B cell (primary cell): ENCODE measurements around the gene MT1G. TPM values are rescaled to one million over a fixed set of nuclear protein-coding genes. Genes with fewer than 3 reads are reported as not detected.

Experiments
- ATAC-seq: fragments of 200-7000 bp; cut with Tn5 transposase; one replicate; pipeline ENCODE4 v1.10.0; 2021; ENCODE audit warnings: low read depth, mild to moderate bottlenecking, moderate number of reproducible peaks, moderate library complexity
- CTCF ChIA-PET: fragments of 350-600 bp; sonication (Branson Sonifier 250); formaldehyde crosslinking; loops from one replicate; lab custom pipeline; 2021; ENCODE audit warnings: antibody characterized with exemption, inconsistent platforms; lab: Charles Lee
- POLR2A ChIA-PET: fragments of 350-600 bp; sonication (Branson Sonifier 250); formaldehyde crosslinking; loops from one replicate; lab custom pipeline; 2021; ENCODE audit warnings: antibody characterized with exemption; lab: Charles Lee
- DNase-seq: peaks from one replicate; pipeline ENCODE4 v3.0.0; 2013
- H2AFZ ChIP-seq: 2 replicates; pipeline ENCODE4 v1.6.1; 2012; ENCODE audit warnings: mild to moderate bottlenecking, low read depth, low read length; ENCODE audit not compliant: insufficient read depth, poor library complexity, severe bottlenecking
- H3K27ac ChIP-seq, 2 donors: 1 replicate in 1 of 2; 2 replicates in 1 of 2; pipeline ENCODE4 v1.5.1; 2012 to 2013; ENCODE audit warnings: low read length in 2 of 2, mild to moderate bottlenecking in 2 of 2, moderate library complexity in 1 of 2
- H3K27me3 ChIP-seq, 4 experiments: fragments of 200-600 bp in 1 of 4; sonication (generic) in 1 of 4; replicated peaks in 1 of 4; 1 replicate in 2 of 4; 2 replicates in 2 of 4; pipeline versions ENCODE4 v1.6.1 to v1.7.0; 2013 to 2016; ENCODE audit warnings: low read length in 3 of 4, mild to moderate bottlenecking in 2 of 4, mixed read lengths in 1 of 4, moderate library complexity in 1 of 4; ENCODE audit not compliant: insufficient read depth in 4 of 4, control insufficient read depth in 3 of 4; ENCODE audit errors: control extremely low read depth in 1 of 4
- H3K36me3 ChIP-seq, 2 experiments: replicated peaks in 1 of 2; 1 replicate in 1 of 2; 2 replicates in 1 of 2; pipeline versions ENCODE4 v1.6.1 to v1.7.1; 2013; ENCODE audit warnings: low read length in 1 of 2; ENCODE audit not compliant: insufficient read depth in 2 of 2, control insufficient read depth in 1 of 2; ENCODE audit errors: control extremely low read depth in 1 of 2, extremely low read depth in 1 of 2
- H3K4me1 ChIP-seq, 2 donors: fragments of 200-600 bp in 1 of 2; sonication (generic) in 1 of 2; 1 replicate in 1 of 2; 2 replicates in 1 of 2; pipeline versions ENCODE4 v1.5.1 to v1.6.1; 2013 to 2017; ENCODE audit warnings: low read length in 2 of 2; ENCODE audit not compliant: control insufficient read depth in 2 of 2, insufficient read depth in 2 of 2
- H3K4me2 ChIP-seq: replicated peaks from 2 replicates; pipeline ENCODE3; 2012; ENCODE audit warnings: mild to moderate bottlenecking, low read depth, low read length; ENCODE audit not compliant: poor library complexity, severe bottlenecking
- H3K4me3 ChIP-seq, 5 experiments: fragments of 200-600 bp in 1 of 5; sonication (generic) in 1 of 5; 1 replicate in 3 of 5; 2 replicates in 2 of 5; pipeline versions ENCODE4 v1.5.1 to v1.7.0; 2011 to 2016; ENCODE audit warnings: low read length in 4 of 5, mild to moderate bottlenecking in 4 of 5, low read depth in 2 of 5, control low read depth in 1 of 5, moderate library complexity in 1 of 5; ENCODE audit not compliant: insufficient read depth in 1 of 5; ENCODE audit errors: control extremely low read depth in 1 of 5, extremely low read depth in 1 of 5
- H3K79me2 ChIP-seq: fragments of 200-600 bp; sonication (generic); one replicate; pipeline ENCODE4 v1.6.0; 2016; ENCODE audit warnings: low read length; ENCODE audit not compliant: control insufficient read depth, insufficient read depth
- H3K9ac ChIP-seq: fragments of 200-600 bp; sonication (generic); 2 replicates; pipeline ENCODE4 v1.6.1; 2017; ENCODE audit warnings: mild to moderate bottlenecking, low read length, moderate library complexity
- H3K9me3 ChIP-seq, 3 donors: one replicate each; pipeline versions ENCODE4 v1.6.1 to v1.7.1; 2013; ENCODE audit warnings: low read length in 2 of 3; ENCODE audit not compliant: control insufficient read depth in 2 of 3, insufficient read depth in 1 of 3; ENCODE audit errors: control extremely low read depth in 1 of 3
- H4K20me1 ChIP-seq: 2 replicates; pipeline ENCODE4 v1.6.0; 2012; ENCODE audit warnings: mild to moderate bottlenecking, low read length; ENCODE audit not compliant: insufficient read depth, control insufficient read depth, poor library complexity, severe bottlenecking
- H3K27ac Mint-ChIP-seq: one replicate; pipeline ENCODE4 v1.8.0; 2021; ENCODE audit warnings: mixed read lengths
- H3K27me3 Mint-ChIP-seq: one replicate; pipeline ENCODE4 v1.8.0; 2021; ENCODE audit warnings: mixed read lengths
- H3K4me1 Mint-ChIP-seq: one replicate; pipeline ENCODE4 v1.8.0; 2021; ENCODE audit warnings: mixed read lengths
- H3K4me3 Mint-ChIP-seq: one replicate; pipeline ENCODE4 v1.8.0; 2021; ENCODE audit warnings: mixed read lengths
- H3K9me3 Mint-ChIP-seq: one replicate; pipeline ENCODE4 v1.8.0; 2022; ENCODE audit warnings: mixed read lengths; ENCODE audit not compliant: insufficient read depth
- EZH2 ChIP-seq: IDR thresholded peaks from 2 replicates; pipeline ENCODE4 v1.6.1; 2012; ENCODE audit warnings: borderline replicate concordance, low read depth, mild to moderate bottlenecking, moderate library complexity, low read length; ENCODE audit not compliant: insufficient read depth, poor library complexity, severe bottlenecking
- WGBS: methylation state at CpG from one replicate; pipeline ENCODE4 v1.1.5; 2013; ENCODE audit warnings: missing lambda C conversion rate; ENCODE audit not compliant: insufficient coverage; 5-methylcytosine and 5-hydroxymethylcytosine counted together
- intact Hi-C: fragments of 100-400 bp; cut with micrococcal nuclease; formaldehyde crosslinking; loops from one replicate; pipeline ENCODE4 v1.10.0; 2022
- polyA plus RNA-seq: library from polyadenylated mRNA; depleted of rRNA; stranded (reverse); fragments of >200 nt; gene quantifications from 2 replicates; pipeline ENCODE4 v1.2.3, GENCODE V29; 2012
- total RNA-seq, 2 donors: library from RNA; stranded (reverse); fragments of 120-200 nt in 1 of 2; gene quantifications; 1 replicate in 1 of 2; 2 replicates in 1 of 2; pipeline versions ENCODE4 v1.2.3 to v1.2.4, GENCODE V29; 2013 to 2022
- TF ChIP-seq, protein P1 (sequence below): fragments of 200-600 bp; IDR thresholded peaks from one replicate; pipeline ENCODE4 v1.8.0; 2022; ENCODE audit warnings: antibody characterized with exemption, mild to moderate bottlenecking

The MT1G gene
- total and polyA plus RNA-seq, 2 donors (not counting 1 experiment from before 2014, with no cell fraction given): not detected

DNA sequence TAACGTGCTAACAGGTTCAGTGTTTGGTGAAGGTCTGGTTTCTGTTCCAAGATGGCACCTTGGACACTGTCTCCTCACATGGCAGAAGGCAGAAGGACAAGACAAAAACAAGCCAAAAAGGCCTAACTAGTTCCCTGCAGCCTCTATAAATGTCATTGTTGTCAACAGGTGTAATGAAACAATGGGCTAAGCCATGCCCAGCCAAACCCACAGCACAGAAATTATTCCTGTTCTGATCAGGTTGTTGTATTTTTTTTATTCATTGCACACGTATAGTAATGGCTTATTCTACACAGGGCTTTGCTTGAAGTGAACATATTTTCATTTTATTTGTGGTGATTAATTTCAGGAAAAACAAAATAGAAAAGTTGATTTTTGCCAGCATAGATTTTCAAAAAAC lies 45.9 kb upstream of the MT1G start:
- no peaks in the 10 kb centered on the region for H3K36me3 ChIP-seq
- Mint-ChIP-seq H3K27me3 (peaks cover 4% of the 10 kb centered on the region), H3K4me1 (no peaks in the 10 kb centered on the region), H3K27ac (no peak overlapping the region), H3K9me3 (no peaks in the 10 kb centered on the region), H3K4me3 (no peak overlapping the region)
- intact Hi-C loops: no loop called here
- H4K20me1 ChIP-seq: no peaks in the 10 kb centered on the region
- DNase-seq: no peak
- 100% methylated on average over 1 of the region's 2 CpGs for WGBS
- no peak for ATAC-seq
- H3K4me3 ChIP-seq: no peak overlapping the region
- H3K27ac ChIP-seq: no peak overlapping the region
- no peaks in the 10 kb centered on the region for H3K4me1 ChIP-seq
- H2AFZ ChIP-seq: no peak overlapping the region
- H3K9ac ChIP-seq: no peak overlapping the region
- no peak overlapping the region for H3K4me2 ChIP-seq
- no peaks in the 10 kb centered on the region for H3K79me2 ChIP-seq
- no peaks in the 10 kb centered on the region for H3K9me3 ChIP-seq
- TF ChIP-seq, protein P1, sequence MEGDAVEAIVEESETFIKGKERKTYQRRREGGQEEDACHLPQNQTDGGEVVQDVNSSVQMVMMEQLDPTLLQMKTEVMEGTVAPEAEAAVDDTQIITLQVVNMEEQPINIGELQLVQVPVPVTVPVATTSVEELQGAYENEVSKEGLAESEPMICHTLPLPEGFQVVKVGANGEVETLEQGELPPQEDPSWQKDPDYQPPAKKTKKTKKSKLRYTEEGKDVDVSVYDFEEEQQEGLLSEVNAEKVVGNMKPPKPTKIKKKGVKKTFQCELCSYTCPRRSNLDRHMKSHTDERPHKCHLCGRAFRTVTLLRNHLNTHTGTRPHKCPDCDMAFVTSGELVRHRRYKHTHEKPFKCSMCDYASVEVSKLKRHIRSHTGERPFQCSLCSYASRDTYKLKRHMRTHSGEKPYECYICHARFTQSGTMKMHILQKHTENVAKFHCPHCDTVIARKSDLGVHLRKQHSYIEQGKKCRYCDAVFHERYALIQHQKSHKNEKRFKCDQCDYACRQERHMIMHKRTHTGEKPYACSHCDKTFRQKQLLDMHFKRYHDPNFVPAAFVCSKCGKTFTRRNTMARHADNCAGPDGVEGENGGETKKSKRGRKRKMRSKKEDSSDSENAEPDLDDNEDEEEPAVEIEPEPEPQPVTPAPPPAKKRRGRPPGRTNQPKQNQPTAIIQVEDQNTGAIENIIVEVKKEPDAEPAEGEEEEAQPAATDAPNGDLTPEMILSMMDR: no peak
- TF ChIP-seq EZH2: no peak
- POLR2A ChIA-PET: no interaction called here
- CTCF ChIA-PET: no interaction called here
- peaks cover 0 to 8% (median 0%) of the 10 kb centered on the region in 4 experiments for H3K27me3 ChIP-seq

DNA sequence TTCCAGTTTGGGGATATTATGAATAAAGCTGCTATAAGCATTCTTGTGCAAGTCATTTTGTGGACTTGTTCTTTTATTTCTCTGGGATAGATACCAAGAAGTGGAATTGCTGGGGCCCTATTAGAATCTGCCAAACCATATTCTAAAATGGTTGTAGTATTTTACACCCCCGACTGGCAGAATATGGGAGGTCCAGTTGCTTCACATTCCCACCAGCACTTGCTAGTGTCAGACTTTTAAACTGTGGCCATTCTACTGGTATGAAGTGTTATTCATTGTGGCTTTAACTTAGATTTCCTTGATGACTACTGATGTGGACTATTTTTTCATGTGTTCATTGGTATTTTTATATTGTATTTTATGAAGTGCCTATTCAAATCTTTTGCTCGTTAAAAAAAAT lies 44.0 kb upstream of the MT1G start:
- POLR2A ChIA-PET: no interaction called here
- no CpG with 5 or more reads among the region's 2 CpGs for WGBS
- Histone ChIP-seq H4K20me1 (no peaks in the 10 kb centered on the region), H3K4me1 (no peaks in the 10 kb centered on the region), H3K27ac (no peak overlapping the region), H2AFZ (no peak overlapping the region), H3K27me3 (peaks cover 0 to 8% (median 0%) of the 10 kb centered on the region in 4 experiments), H3K79me2 (no peaks in the 10 kb centered on the region), H3K9ac (no peak overlapping the region), H3K9me3 (no peaks in the 10 kb centered on the region), H3K4me3 (no peak overlapping the region), H3K36me3 (no peaks in the 10 kb centered on the region), H3K4me2 (no peak overlapping the region)
- no peaks in the 10 kb centered on the region for H3K4me1 Mint-ChIP-seq
- CTCF ChIA-PET: no interaction called here
- peaks cover 3% of the 10 kb centered on the region for H3K27me3 Mint-ChIP-seq
- DNase-seq: no peak
- no peak overlapping the region for H3K27ac Mint-ChIP-seq
- no peak overlapping the region for H3K4me3 Mint-ChIP-seq
- no peak for ATAC-seq
- no peaks in the 10 kb centered on the region for H3K9me3 Mint-ChIP-seq
- TF ChIP-seq EZH2: no peak
- TF ChIP-seq, protein P1: no peak
- intact Hi-C loops: no loop called here
